PC-3 (cell line): ENCODE results near the gene TM9SF3.

Source experiments
- CTCF ChIP-seq: fragments of 300-600 bp; sonication (generic); conservative IDR thresholded peaks from 2 replicates; pipeline ENCODE4 v1.5.1; 2017; ENCODE audit warnings: antibody characterized with exemption, low read depth, mild to moderate bottlenecking, low read length
- EZH2 ChIP-seq: fragments of 300-600 bp; sonication (generic); IDR thresholded peaks from one replicate; pipeline ENCODE4 v1.6.1; 2017; ENCODE audit warnings: antibody characterized with exemption, mild to moderate bottlenecking, low read length; ENCODE audit not compliant: unreplicated experiment
- EZH2phosphoT487 ChIP-seq: fragments of 300-600 bp; sonication (generic); IDR thresholded peaks from 2 replicates; pipeline ENCODE4 v1.6.1; 2018; ENCODE audit warnings: mild to moderate bottlenecking, antibody characterized with exemption, low read length, borderline replicate concordance

DNA sequence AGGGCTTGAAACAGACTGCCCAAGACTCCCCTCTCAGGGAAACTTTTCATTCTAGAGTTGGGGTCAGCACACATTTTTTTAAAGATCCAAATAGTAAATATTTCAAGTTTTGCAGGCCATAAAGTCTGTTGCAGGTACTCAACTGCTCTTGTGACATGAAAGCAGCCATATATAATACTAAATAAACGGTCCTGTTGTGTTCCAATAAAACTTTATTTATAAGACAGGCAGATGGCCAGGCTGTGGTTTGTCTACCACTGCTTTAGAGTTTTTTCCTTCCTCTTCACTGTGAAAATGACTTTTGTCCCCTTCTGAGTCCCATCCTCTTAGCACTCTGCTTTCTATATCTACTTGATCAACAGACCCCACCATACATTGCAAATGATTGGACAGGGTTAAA, 40.5 kb upstream of the TM9SF3 start:
- TF ChIP-seq CTCF (no peak), EZH2 (no peak), EZH2phosphoT487 (no peak)
